ENCODE data around the gene DOK7. TPM values are rescaled to one million over a fixed set of nuclear protein-coding genes. Genes with fewer than 3 reads are reported as not detected.

Gene DOK7
- total and polyA plus RNA-seq, 2 donors: 0.33 to 1.8 TPM

GRCh38 chr4:3519468-3520264 is 56.6 kb downstream of the DOK7 start:
- Histone ChIP-seq H3K4me1 (ENCODE audit: control insufficient read depth in 2 of 2, insufficient read depth in 2 of 2, low read length in 2 of 2) (no peaks in the 10 kb centered on the region), H3K27ac (ENCODE audit: low read depth in 1 of 2, low read length in 1 of 2) (no peak overlapping the region), H3K9me3 (ENCODE audit: control insufficient read depth in 2 of 2, insufficient read depth in 1 of 2, low read length in 1 of 2) (no peaks in the 10 kb centered on the region), H3K27me3 (ENCODE audit: control insufficient read depth in 2 of 2, insufficient read depth in 1 of 2, low read length in 1 of 2) (no peaks in the 10 kb centered on the region), H3K36me3 (ENCODE audit: control insufficient read depth in 2 of 2, insufficient read depth in 2 of 2, low read length in 1 of 2) (peaks cover 73 to 100% of the 10 kb centered on the region in 2 donors), H3K4me3 (ENCODE audit: low read length in 2 of 2) (no peak overlapping the region)
- no peak for DNase-seq (ENCODE audit: low read depth in 6 of 9, low spot score in 9 of 9)
- 97% methylated on average over 23 of the region's 23 CpGs for WGBS

- WGBS: 97% methylated on average over 11 of the region's 11 CpGs
- Histone ChIP-seq H3K9me3 (ENCODE audit: control insufficient read depth in 2 of 2, insufficient read depth in 1 of 2, low read length in 1 of 2) (no peaks in the 10 kb centered on the region), H3K36me3 (ENCODE audit: control insufficient read depth in 2 of 2, insufficient read depth in 2 of 2, low read length in 1 of 2) (peaks cover 70 to 100% of the 10 kb centered on the region in 2 donors), H3K4me1 (ENCODE audit: control insufficient read depth in 2 of 2, insufficient read depth in 2 of 2, low read length in 2 of 2) (no peaks in the 10 kb centered on the region), H3K4me3 (ENCODE audit: low read length in 2 of 2) (no peak overlapping the region), H3K27me3 (ENCODE audit: control insufficient read depth in 2 of 2, insufficient read depth in 1 of 2, low read length in 1 of 2) (no peaks in the 10 kb centered on the region), H3K27ac (ENCODE audit: low read depth in 1 of 2, low read length in 1 of 2) (no peak overlapping the region)
- no peak for DNase-seq (ENCODE audit: low read depth in 6 of 9, low spot score in 9 of 9)
Measured at GRCh38 chr4:3520276-3520675, 57.2 kb downstream of the DOK7 start.

- H3K27ac ChIP-seq (ENCODE audit: low read depth in 1 of 2, low read length in 1 of 2): no peak overlapping the region
- no peaks in the 10 kb centered on the region for H3K4me1 ChIP-seq (ENCODE audit: control insufficient read depth in 2 of 2, insufficient read depth in 2 of 2, low read length in 2 of 2)
- H3K36me3 ChIP-seq (ENCODE audit: control insufficient read depth in 2 of 2, insufficient read depth in 2 of 2, low read length in 1 of 2): peaks cover 65 to 97% of the 10 kb centered on the region in 2 donors
- WGBS: 97% methylated on average over 31 of the region's 31 CpGs
- no peaks in the 10 kb centered on the region for H3K27me3 ChIP-seq (ENCODE audit: control insufficient read depth in 2 of 2, insufficient read depth in 1 of 2, low read length in 1 of 2)
- no peak for DNase-seq (ENCODE audit: low read depth in 6 of 9, low spot score in 9 of 9)
- no peak overlapping the region for H3K4me3 ChIP-seq (ENCODE audit: low read length in 2 of 2)
- no peaks in the 10 kb centered on the region for H3K9me3 ChIP-seq (ENCODE audit: control insufficient read depth in 2 of 2, insufficient read depth in 1 of 2, low read length in 1 of 2)
Measured at GRCh38 chr4:3520796-3521600, 57.9 kb downstream of the DOK7 start.

- Histone ChIP-seq H3K36me3 (ENCODE audit: control insufficient read depth in 2 of 2, insufficient read depth in 2 of 2, low read length in 1 of 2) (peaks cover 57 to 89% of the 10 kb centered on the region in 2 donors), H3K27ac (ENCODE audit: low read depth in 1 of 2, low read length in 1 of 2) (no peak overlapping the region), H3K9me3 (ENCODE audit: control insufficient read depth in 2 of 2, insufficient read depth in 1 of 2, low read length in 1 of 2) (no peaks in the 10 kb centered on the region), H3K27me3 (ENCODE audit: control insufficient read depth in 2 of 2, insufficient read depth in 1 of 2, low read length in 1 of 2) (no peaks in the 10 kb centered on the region), H3K4me3 (ENCODE audit: low read length in 2 of 2) (no peak overlapping the region), H3K4me1 (ENCODE audit: control insufficient read depth in 2 of 2, insufficient read depth in 2 of 2, low read length in 2 of 2) (no peaks in the 10 kb centered on the region)
- 98% methylated on average over 16 of the region's 16 CpGs for WGBS
- DNase-seq (ENCODE audit: low read depth in 6 of 9, low spot score in 9 of 9): no peak
Measured at GRCh38 chr4:3521621-3522325, 58.7 kb downstream of the DOK7 start.

GRCh38 chr4:3522326-3522640 is 59.2 kb downstream of the DOK7 start:
- no peaks in the 10 kb centered on the region for H3K4me1 ChIP-seq (ENCODE audit: control insufficient read depth in 2 of 2, insufficient read depth in 2 of 2, low read length in 2 of 2)
- H3K9me3 ChIP-seq (ENCODE audit: control insufficient read depth in 2 of 2, insufficient read depth in 1 of 2, low read length in 1 of 2): no peaks in the 10 kb centered on the region
- no peak overlapping the region for H3K4me3 ChIP-seq (ENCODE audit: low read length in 2 of 2)
- no peaks in the 10 kb centered on the region for H3K27me3 ChIP-seq (ENCODE audit: control insufficient read depth in 2 of 2, insufficient read depth in 1 of 2, low read length in 1 of 2)
- WGBS: 95% methylated on average over 15 of the region's 15 CpGs
- DNase-seq (ENCODE audit: low read depth in 6 of 9, low spot score in 9 of 9): no peak
- peaks cover 52 to 84% of the 10 kb centered on the region in 2 donors for H3K36me3 ChIP-seq (ENCODE audit: control insufficient read depth in 2 of 2, insufficient read depth in 2 of 2, low read length in 1 of 2)
- H3K27ac ChIP-seq (ENCODE audit: low read depth in 1 of 2, low read length in 1 of 2): no peak overlapping the region

- no peak overlapping the region for H3K4me3 ChIP-seq (ENCODE audit: low read length in 2 of 2)
- no peak for DNase-seq (ENCODE audit: low read depth in 6 of 9, low spot score in 9 of 9)
- H3K27me3 ChIP-seq (ENCODE audit: control insufficient read depth in 2 of 2, insufficient read depth in 1 of 2, low read length in 1 of 2): no peaks in the 10 kb centered on the region
- H3K36me3 ChIP-seq (ENCODE audit: control insufficient read depth in 2 of 2, insufficient read depth in 2 of 2, low read length in 1 of 2): peaks cover 48 to 81% of the 10 kb centered on the region in 2 donors
- no peaks in the 10 kb centered on the region for H3K9me3 ChIP-seq (ENCODE audit: control insufficient read depth in 2 of 2, insufficient read depth in 1 of 2, low read length in 1 of 2)
- no peaks in the 10 kb centered on the region for H3K4me1 ChIP-seq (ENCODE audit: control insufficient read depth in 2 of 2, insufficient read depth in 2 of 2, low read length in 2 of 2)
- H3K27ac ChIP-seq (ENCODE audit: low read depth in 1 of 2, low read length in 1 of 2): no peak overlapping the region
- WGBS: 97% methylated on average over 19 of the region's 19 CpGs
Measured at GRCh38 chr4:3522651-3523050, 59.5 kb downstream of the DOK7 start.

GRCh38 chr4:3523146-3523627 is 60.1 kb downstream of the DOK7 start:
- DNase-seq (ENCODE audit: low read depth in 6 of 9, low spot score in 9 of 9): no peak
- Histone ChIP-seq H3K27me3 (ENCODE audit: control insufficient read depth in 2 of 2, insufficient read depth in 1 of 2, low read length in 1 of 2) (no peaks in the 10 kb centered on the region), H3K9me3 (ENCODE audit: control insufficient read depth in 2 of 2, insufficient read depth in 1 of 2, low read length in 1 of 2) (no peaks in the 10 kb centered on the region), H3K4me1 (ENCODE audit: control insufficient read depth in 2 of 2, insufficient read depth in 2 of 2, low read length in 2 of 2) (no peaks in the 10 kb centered on the region), H3K36me3 (ENCODE audit: control insufficient read depth in 2 of 2, insufficient read depth in 2 of 2, low read length in 1 of 2) (peaks cover 51 to 77% of the 10 kb centered on the region in 2 donors), H3K27ac (ENCODE audit: low read depth in 1 of 2, low read length in 1 of 2) (no peak overlapping the region), H3K4me3 (ENCODE audit: low read length in 2 of 2) (no peak overlapping the region)
- WGBS: 98% methylated on average over 10 of the region's 10 CpGs

- H3K4me3 ChIP-seq (ENCODE audit: low read length in 2 of 2): no peak overlapping the region
- no peaks in the 10 kb centered on the region for H3K9me3 ChIP-seq (ENCODE audit: control insufficient read depth in 2 of 2, insufficient read depth in 1 of 2, low read length in 1 of 2)
- no peak overlapping the region for H3K27ac ChIP-seq (ENCODE audit: low read depth in 1 of 2, low read length in 1 of 2)
- no peaks in the 10 kb centered on the region for H3K4me1 ChIP-seq (ENCODE audit: control insufficient read depth in 2 of 2, insufficient read depth in 2 of 2, low read length in 2 of 2)
- no peaks in the 10 kb centered on the region for H3K27me3 ChIP-seq (ENCODE audit: control insufficient read depth in 2 of 2, insufficient read depth in 1 of 2, low read length in 1 of 2)
- H3K36me3 ChIP-seq (ENCODE audit: control insufficient read depth in 2 of 2, insufficient read depth in 2 of 2, low read length in 1 of 2): peaks cover 56 to 77% of the 10 kb centered on the region in 2 donors
- 97% methylated on average over 24 of the region's 24 CpGs for WGBS
- no peak for DNase-seq (ENCODE audit: low read depth in 6 of 9, low spot score in 9 of 9)
Measured at GRCh38 chr4:3523628-3524221, 60.6 kb downstream of the DOK7 start.

Measured in thymus (tissue), 11 donors.